Large intestine (tissue), 3 donors: ENCODE results near the gene UCP3. TPM values are rescaled to one million over a fixed set of nuclear protein-coding genes. Genes with fewer than 3 reads are reported as not detected.

ENCODE experiments used
- DNase-seq, 2 donors: peaks; one replicate each; pipeline versions ENCODE4 v3.0.0 to v3.0.0-alpha.2; 2013
- H3K27ac ChIP-seq: one replicate; pipeline ENCODE4 v1.5.1; 2013; ENCODE audit warnings: low read length
- H3K27me3 ChIP-seq: 2 replicates; pipeline ENCODE4 v1.6.1; 2013; ENCODE audit warnings: low read length; ENCODE audit not compliant: control insufficient read depth, insufficient read depth
- H3K36me3 ChIP-seq: 2 replicates; pipeline ENCODE4 v1.6.1; 2013; ENCODE audit warnings: low read length; ENCODE audit not compliant: control insufficient read depth, insufficient read depth
- H3K4me1 ChIP-seq: one replicate; pipeline ENCODE4 v1.6.1; 2013; ENCODE audit warnings: low read length; ENCODE audit not compliant: control insufficient read depth, insufficient read depth
- H3K4me3 ChIP-seq: one replicate; pipeline ENCODE4 v1.5.1; 2013; ENCODE audit warnings: low read length
- H3K9me3 ChIP-seq: one replicate; pipeline ENCODE4 v1.6.1; 2013; ENCODE audit warnings: mild to moderate bottlenecking, low read depth, low read length, moderate library complexity; ENCODE audit not compliant: control insufficient read depth
- WGBS: methylation state at CpG from one replicate; pipeline ENCODE4 v1.1.5; 2013; ENCODE audit warnings: low lambda C conversion rate; ENCODE audit not compliant: insufficient coverage; 5-methylcytosine and 5-hydroxymethylcytosine counted together
- polyA plus RNA-seq: library from polyadenylated mRNA; unstranded; fragments of 120-200 nt; gene quantifications from one replicate; pipeline ENCODE4 v1.2.1, GENCODE V29; 2013

UCP3 gene
- polyA plus RNA-seq, 1 donor = 2.3 TPM

GRCh38 chr11:73976451-73977151 lies 32.3 kb downstream of the UCP3 start:
- Histone ChIP-seq H3K27ac (no peak overlapping the region), H3K4me1 (peaks cover 17% of the 10 kb centered on the region), H3K36me3 (peaks cover 42% of the 10 kb centered on the region), H3K27me3 (no peaks in the 10 kb centered on the region), H3K4me3 (no peak overlapping the region), H3K9me3 (no peaks in the 10 kb centered on the region)
- no CpG with 5 or more reads among the region's 14 CpGs for WGBS
- no peak for DNase-seq

GRCh38 chr11:73975479-73975757 lies 33.5 kb downstream of the UCP3 start:
- Histone ChIP-seq H3K4me1 (peaks cover 8% of the 10 kb centered on the region), H3K27me3 (no peaks in the 10 kb centered on the region), H3K4me3 (no peak overlapping the region), H3K9me3 (no peaks in the 10 kb centered on the region), H3K27ac (no peak overlapping the region), H3K36me3 (peaks cover 38% of the 10 kb centered on the region)
- DNase-seq = no peak
- no CpG with 5 or more reads among the region's 6 CpGs for WGBS

GRCh38 chr11:73974604-73975478 lies 34.0 kb downstream of the UCP3 start:
- DNase-seq = no peak
- H3K36me3 ChIP-seq = peaks cover 38% of the 10 kb centered on the region
- H3K9me3 ChIP-seq = no peaks in the 10 kb centered on the region
- no peak overlapping the region for H3K4me3 ChIP-seq
- H3K4me1 ChIP-seq = peaks cover 4% of the 10 kb centered on the region
- H3K27ac ChIP-seq = no peak overlapping the region
- no peaks in the 10 kb centered on the region for H3K27me3 ChIP-seq
- 100% methylated on average over 4 of the region's 13 CpGs for WGBS

- H3K4me3 ChIP-seq = no peak overlapping the region
- no CpG with 5 or more reads among the region's 11 CpGs for WGBS
- no peaks in the 10 kb centered on the region for H3K4me1 ChIP-seq
- no peak overlapping the region for H3K27ac ChIP-seq
- DNase-seq = no peak
- no peaks in the 10 kb centered on the region for H3K9me3 ChIP-seq
- H3K27me3 ChIP-seq = no peaks in the 10 kb centered on the region
- peaks cover 26% of the 10 kb centered on the region for H3K36me3 ChIP-seq
Observed at GRCh38 chr11:73972620-73973449, 36.0 kb downstream of the UCP3 start.

- Histone ChIP-seq H3K4me3 (no peak overlapping the region), H3K27me3 (no peaks in the 10 kb centered on the region), H3K36me3 (peaks cover 20% of the 10 kb centered on the region), H3K27ac (no peak overlapping the region), H3K9me3 (no peaks in the 10 kb centered on the region), H3K4me1 (no peaks in the 10 kb centered on the region)
- no CpG with 5 or more reads among the region's 1 CpG for WGBS
- DNase-seq = no peak
Observed at GRCh38 chr11:73972187-73972586, 36.7 kb downstream of the UCP3 start.

GRCh38 chr11:73971175-73971719 lies 37.6 kb downstream of the UCP3 start:
- Histone ChIP-seq H3K36me3 (peaks cover 11% of the 10 kb centered on the region), H3K4me3 (no peak overlapping the region), H3K4me1 (no peaks in the 10 kb centered on the region), H3K27me3 (no peaks in the 10 kb centered on the region), H3K9me3 (no peaks in the 10 kb centered on the region), H3K27ac (no peak overlapping the region)
- no peak for DNase-seq
- WGBS = no CpG with 5 or more reads among the region's 6 CpGs

GRCh38 chr11:73969991-73970800 lies 38.7 kb downstream of the UCP3 start:
- no peaks in the 10 kb centered on the region for H3K27me3 ChIP-seq
- H3K4me3 ChIP-seq = no peak overlapping the region
- peaks cover 6% of the 10 kb centered on the region for H3K36me3 ChIP-seq
- no peaks in the 10 kb centered on the region for H3K4me1 ChIP-seq
- H3K9me3 ChIP-seq = no peaks in the 10 kb centered on the region
- no CpG with 5 or more reads among the region's 13 CpGs for WGBS
- no peak overlapping the region for H3K27ac ChIP-seq
- no peak for DNase-seq

GRCh38 chr11:73969091-73969490 lies 39.8 kb downstream of the UCP3 start:
- Histone ChIP-seq H3K4me1 (no peaks in the 10 kb centered on the region), H3K4me3 (no peak overlapping the region), H3K36me3 (no peaks in the 10 kb centered on the region), H3K9me3 (no peaks in the 10 kb centered on the region), H3K27ac (no peak overlapping the region), H3K27me3 (peaks cover 2% of the 10 kb centered on the region)
- no peak for DNase-seq
- WGBS = no CpG with 5 or more reads among the region's 2 CpGs

GRCh38 chr11:73968356-73968966 lies 40.4 kb downstream of the UCP3 start:
- WGBS = no CpG with 5 or more reads among the region's 15 CpGs
- no peak for DNase-seq
- no peak overlapping the region for H3K4me3 ChIP-seq
- H3K27me3 ChIP-seq = peaks cover 2% of the 10 kb centered on the region
- no peaks in the 10 kb centered on the region for H3K4me1 ChIP-seq
- H3K36me3 ChIP-seq = no peaks in the 10 kb centered on the region
- H3K9me3 ChIP-seq = no peaks in the 10 kb centered on the region
- no peak overlapping the region for H3K27ac ChIP-seq
